Measurements from ENCODE around the gene RAD9A. TPM values are rescaled to one million over a fixed set of nuclear protein-coding genes. Genes with fewer than 3 reads are reported as not detected.
A peak's percentile ranks its signal among the peaks of the same experiment; 100 is the strongest.

RAD9A gene
- total and polyA plus RNA-seq, 9 of the 15 experiments (the other 6 are each of a cell fraction or from before 2014, with no cell fraction given) = 1.4 to 41.2 (median 16.1) TPM

GRCh38 chr11:67373648-67374570 lies 17.9 kb upstream of the RAD9A start (continued):
- TF ChIP-seq CLOCK (CRISPR knock-in tag; IDR thresholded peaks at IDR 0.05; ENCODE audit: borderline replicate concordance) = no peak
- peak; percentile 68 for TF ChIP-seq CREM (IDR thresholded peaks at IDR 0.05; ENCODE audit: low read depth)
- peak; percentile 13; the same call in 1 of the 2 replicates for TF ChIP-seq PHF8 (IDR thresholded peaks at IDR 0.05; ENCODE audit: borderline replicate concordance, low read length)
- TF ChIP-seq ZNF347 (CRISPR knock-in tag; IDR thresholded peaks at IDR 0.05; ENCODE audit: low read depth) = no peak
- TF ChIP-seq, protein P1, sequence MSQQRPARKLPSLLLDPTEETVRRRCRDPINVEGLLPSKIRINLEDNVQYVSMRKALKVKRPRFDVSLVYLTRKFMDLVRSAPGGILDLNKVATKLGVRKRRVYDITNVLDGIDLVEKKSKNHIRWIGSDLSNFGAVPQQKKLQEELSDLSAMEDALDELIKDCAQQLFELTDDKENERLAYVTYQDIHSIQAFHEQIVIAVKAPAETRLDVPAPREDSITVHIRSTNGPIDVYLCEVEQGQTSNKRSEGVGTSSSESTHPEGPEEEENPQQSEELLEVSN (IDR thresholded peaks at IDR 0.05; ENCODE audit: borderline replicate concordance in 1 of 2, extremely low read depth in 1 of 2, insufficient read depth in 1 of 2, insufficient read length in 1 of 2, low read depth in 1 of 2, low read length in 1 of 2, poor library complexity in 1 of 2, severe bottlenecking in 1 of 2) = peak; percentile 73 to 85
- no peak for TF ChIP-seq POLR2H (tag; IDR thresholded peaks at IDR 0.05; ENCODE audit: low read depth)
- TF ChIP-seq NFXL1 (CRISPR knock-in tag; IDR thresholded peaks at IDR 0.05) = no peak
- TF ChIP-seq ZNF282 (CRISPR knock-in tag; IDR thresholded peaks at IDR 0.05) = no peak
- TF ChIP-seq FOXA1 (IDR thresholded peaks at IDR 0.05; ENCODE audit: borderline replicate concordance) = no peak
- TF ChIP-seq ELF4 (CRISPR knock-in tag; IDR thresholded peaks at IDR 0.05) = no peak
- no peak for TF ChIP-seq RAD51 (IDR thresholded peaks at IDR 0.05; ENCODE audit: borderline replicate concordance, low read depth)
- no peak for TF ChIP-seq RFX7 (CRISPR knock-in tag; IDR thresholded peaks at IDR 0.05)
- no peak for TF ChIP-seq GATAD2B (IDR thresholded peaks at IDR 0.05; ENCODE audit: borderline replicate concordance)
- no peak for TF ChIP-seq GTF3C2 (IDR thresholded peaks at IDR 0.05; ENCODE audit: borderline replicate concordance, extremely low read depth, insufficient read length)
- no peak for TF ChIP-seq NCOR1 (IDR thresholded peaks at IDR 0.05)
- no peak for TF ChIP-seq STAT5B (CRISPR knock-in tag; IDR thresholded peaks at IDR 0.05)
